OCI-LY7 (cell line): ENCODE results near the gene TICAM1.

ENCODE experiments used
- EZH2phosphoT487 ChIP-seq: fragments of 200-600 bp; sonication (generic); IDR thresholded peaks from 2 replicates; pipeline ENCODE4 v1.6.1; 2018; ENCODE audit warnings: low read depth, borderline replicate concordance, mild to moderate bottlenecking, mixed run types, antibody characterized with exemption, low read length, moderate library complexity, mixed read lengths
- TF ChIP-seq, protein P1 (sequence below): fragments of 200-600 bp; sonication (generic); conservative IDR thresholded peaks from 2 replicates; pipeline ENCODE4 v1.5.1; 2014; ENCODE audit warnings: mild to moderate bottlenecking, antibody characterized with exemption, low read length, moderate library complexity, mixed read lengths

DNA sequence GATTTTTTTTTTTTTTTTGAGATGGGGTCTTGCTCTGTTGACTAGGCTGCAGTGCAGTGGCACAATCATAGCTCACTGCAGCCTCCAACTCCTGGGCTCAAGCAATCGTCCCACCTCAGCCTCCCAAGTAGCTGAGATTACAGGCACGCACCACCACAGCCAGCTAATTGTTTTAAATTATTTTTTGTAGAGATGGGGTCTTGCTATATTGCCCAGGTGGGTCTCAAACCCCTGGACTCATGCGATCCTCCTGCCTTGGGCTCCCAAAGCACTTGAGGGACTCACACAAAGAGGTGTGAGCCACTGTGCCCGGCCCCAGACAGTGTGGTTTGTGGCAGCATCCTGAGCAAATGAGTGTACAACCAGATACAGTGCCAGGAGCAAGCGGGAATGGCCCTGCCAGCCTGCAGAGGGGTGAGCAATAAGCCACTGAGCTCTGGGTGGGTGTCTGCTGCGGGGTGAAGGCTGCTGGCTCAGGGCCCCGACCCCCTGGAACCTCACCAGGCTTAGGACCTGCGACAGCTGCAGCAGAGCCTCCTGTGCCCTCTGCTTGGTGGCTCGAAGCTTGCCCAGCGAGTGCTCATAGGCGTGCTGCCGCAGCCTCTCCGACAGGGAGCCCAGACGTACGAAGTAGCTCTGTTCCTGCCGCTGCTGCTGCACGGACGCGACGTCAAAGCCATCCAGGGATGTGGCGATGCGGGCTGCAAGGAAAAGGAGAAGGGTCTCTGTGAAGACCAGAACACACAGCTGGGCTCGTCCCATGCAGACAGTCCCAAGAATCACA, 15.9 kb upstream of the TICAM1 start:
- TF ChIP-seq, protein P1, sequence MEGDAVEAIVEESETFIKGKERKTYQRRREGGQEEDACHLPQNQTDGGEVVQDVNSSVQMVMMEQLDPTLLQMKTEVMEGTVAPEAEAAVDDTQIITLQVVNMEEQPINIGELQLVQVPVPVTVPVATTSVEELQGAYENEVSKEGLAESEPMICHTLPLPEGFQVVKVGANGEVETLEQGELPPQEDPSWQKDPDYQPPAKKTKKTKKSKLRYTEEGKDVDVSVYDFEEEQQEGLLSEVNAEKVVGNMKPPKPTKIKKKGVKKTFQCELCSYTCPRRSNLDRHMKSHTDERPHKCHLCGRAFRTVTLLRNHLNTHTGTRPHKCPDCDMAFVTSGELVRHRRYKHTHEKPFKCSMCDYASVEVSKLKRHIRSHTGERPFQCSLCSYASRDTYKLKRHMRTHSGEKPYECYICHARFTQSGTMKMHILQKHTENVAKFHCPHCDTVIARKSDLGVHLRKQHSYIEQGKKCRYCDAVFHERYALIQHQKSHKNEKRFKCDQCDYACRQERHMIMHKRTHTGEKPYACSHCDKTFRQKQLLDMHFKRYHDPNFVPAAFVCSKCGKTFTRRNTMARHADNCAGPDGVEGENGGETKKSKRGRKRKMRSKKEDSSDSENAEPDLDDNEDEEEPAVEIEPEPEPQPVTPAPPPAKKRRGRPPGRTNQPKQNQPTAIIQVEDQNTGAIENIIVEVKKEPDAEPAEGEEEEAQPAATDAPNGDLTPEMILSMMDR, result no peak
- no peak for TF ChIP-seq EZH2phosphoT487
